Naive B cell (primary cell): ENCODE results near the gene CD209. TPM values are rescaled to one million over a fixed set of nuclear protein-coding genes. Genes with fewer than 3 reads are reported as not detected.
"Not testable (repeated sequence)": the region's sequence is repeated elsewhere in the genome, so short reads cannot be mapped to it uniquely, and the experiment has no call there.

Experiments used
- ATAC-seq, 2 donors: fragments of 150-1000 bp; cut with Tn5 transposase; 2 replicates each; pipeline ENCODE4 v1.10.0; 2021; ENCODE audit warnings: low read depth in 2 of 2, mild to moderate bottlenecking in 2 of 2, moderate library complexity in 2 of 2
- DNase-seq: peaks from one replicate; pipeline ENCODE4 v3.0.0; 2022
- H3K27ac Mint-ChIP-seq, 6 donors: one replicate each; pipeline ENCODE4 v1.8.0; 2020 to 2022; ENCODE audit warnings: mild to moderate bottlenecking in 6 of 6, mixed read lengths in 6 of 6, moderate library complexity in 5 of 6, inconsistent platforms in 2 of 6
- H3K27me3 Mint-ChIP-seq, 3 donors: one replicate each; pipeline ENCODE4 v1.8.0; 2021 to 2022; ENCODE audit warnings: mixed read lengths in 3 of 3, mild to moderate bottlenecking in 1 of 3
- H3K36me3 Mint-ChIP-seq, 2 donors: one replicate each; pipeline ENCODE4 v1.8.0; 2020 to 2022; ENCODE audit warnings: mixed read lengths in 2 of 2, inconsistent platforms in 1 of 2, mild to moderate bottlenecking in 1 of 2
- H3K4me1 Mint-ChIP-seq, 3 donors: one replicate each; pipeline ENCODE4 v1.8.0; 2020 to 2022; ENCODE audit warnings: mixed read lengths in 3 of 3, inconsistent platforms in 1 of 3, mild to moderate bottlenecking in 1 of 3, moderate library complexity in 1 of 3
- H3K4me3 Mint-ChIP-seq, 8 donors: one replicate each; pipeline ENCODE4 v1.8.0; 2020 to 2022; ENCODE audit warnings: mild to moderate bottlenecking in 8 of 8, mixed read lengths in 8 of 8, moderate library complexity in 8 of 8, inconsistent platforms in 2 of 8
- H3K9me3 Mint-ChIP-seq, 7 donors: one replicate each; pipeline ENCODE4 v1.8.0; 2020 to 2022; ENCODE audit warnings: mixed read lengths in 7 of 7, mild to moderate bottlenecking in 5 of 7, inconsistent platforms in 2 of 7, moderate library complexity in 1 of 7
- polyA plus RNA-seq, 6 donors: library from polyadenylated mRNA; unstranded; fragments of 300-500 nt; fragmentation: Illumina TruSeq; gene quantifications; one replicate each; pipeline ENCODE4 v1.2.3, GENCODE V29; 2021; ENCODE audit warnings: low read depth in 6 of 6

CD209 gene
- polyA plus RNA-seq = not detected

- no peak for ATAC-seq
- peaks cover 1 to 18% (median 8%) of the 10 kb centered on the region in 7 donors for H3K9me3 Mint-ChIP-seq
- peak within 1 kb of the TSS in 3 of 8 donors; percentile 6 to 47 (median 12) for H3K4me3 Mint-ChIP-seq
- H3K36me3 Mint-ChIP-seq = peaks cover 0 to 23% of the 10 kb centered on the region in 2 donors
- H3K4me1 Mint-ChIP-seq = peaks cover 65 to 74% (median 65%) of the 10 kb centered on the region in 3 donors
- no peak for DNase-seq
- peaks cover 8 to 14% (median 14%) of the 10 kb centered on the region in 3 donors for H3K27me3 Mint-ChIP-seq
- H3K27ac Mint-ChIP-seq = peak within 1 kb of the TSS; percentile 39 to 95 (median 79)
Measured at GRCh38 chr19:7746903-7747884, at the start of gene CD209. Gene CD209 (minus strand): TSS chr19:7747534. CDS start chr19:7747511, 23 bp downstream.

- DNase-seq (no peak), ATAC-seq (no peak)
- peaks cover 0 to 2% (median 0%) of the 10 kb centered on the region in 3 donors for H3K27me3 Mint-ChIP-seq
- H3K27ac Mint-ChIP-seq = peak overlapping the region in 1 of 6 donors; percentile 55
- H3K4me1 Mint-ChIP-seq = peaks cover 3 to 25% (median 19%) of the 10 kb centered on the region in 3 donors
- peak overlapping the region in 1 of 8 donors; percentile 42 for H3K4me3 Mint-ChIP-seq
- H3K9me3 Mint-ChIP-seq = peaks cover 0 to 3% (median 0%) of the 10 kb centered on the region in 7 donors
- H3K36me3 Mint-ChIP-seq = no peaks in the 10 kb centered on the region
Measured at GRCh38 chr19:7795555-7796161, 48.3 kb upstream of the CD209 start.

GRCh38 chr19:7793493-7793892 is 46.2 kb upstream of the CD209 start:
- H3K36me3 Mint-ChIP-seq = no peaks in the 10 kb centered on the region
- no peak for DNase-seq
- H3K9me3 Mint-ChIP-seq = peaks cover 0 to 4% (median 0%) of the 10 kb centered on the region in 7 donors
- H3K4me3 Mint-ChIP-seq = no peak overlapping the region
- no peak overlapping the region for H3K27ac Mint-ChIP-seq
- no peak for ATAC-seq
- peaks cover 0 to 14% (median 8%) of the 10 kb centered on the region in 3 donors for H3K27me3 Mint-ChIP-seq
- H3K4me1 Mint-ChIP-seq = peaks cover 10 to 17% (median 15%) of the 10 kb centered on the region in 3 donors

- not testable (repeated sequence) for H3K27ac Mint-ChIP-seq, H3K36me3 Mint-ChIP-seq, H3K4me3 Mint-ChIP-seq, H3K9me3 Mint-ChIP-seq, ATAC-seq, DNase-seq
- Mint-ChIP-seq H3K27me3 (peaks cover 0 to 22% (median 14%) of the 10 kb centered on the region in 3 donors), H3K4me1 (peaks cover 15 to 24% (median 15%) of the 10 kb centered on the region in 3 donors)
Measured at GRCh38 chr19:7792701-7793100, 45.4 kb upstream of the CD209 start.

GRCh38 chr19:7792281-7792680 is 44.9 kb upstream of the CD209 start:
- peak overlapping the region in 2 of 6 donors; percentile 6 to 41 for H3K27ac Mint-ChIP-seq
- no peak for DNase-seq
- peaks cover 0 to 4% (median 0%) of the 10 kb centered on the region in 7 donors for H3K9me3 Mint-ChIP-seq
- H3K36me3 Mint-ChIP-seq = no peaks in the 10 kb centered on the region
- no peak overlapping the region for H3K4me3 Mint-ChIP-seq
- H3K27me3 Mint-ChIP-seq = peaks cover 0 to 26% (median 18%) of the 10 kb centered on the region in 3 donors
- H3K4me1 Mint-ChIP-seq = peaks cover 17 to 28% (median 17%) of the 10 kb centered on the region in 3 donors
- no peak for ATAC-seq

- peaks cover 0 to 34% (median 22%) of the 10 kb centered on the region in 3 donors for H3K27me3 Mint-ChIP-seq
- no peak for DNase-seq
- no peaks in the 10 kb centered on the region for H3K36me3 Mint-ChIP-seq
- peaks cover 19 to 32% (median 21%) of the 10 kb centered on the region in 3 donors for H3K4me1 Mint-ChIP-seq
- H3K4me3 Mint-ChIP-seq = peak overlapping the region in 5 of 8 donors; percentile 16 to 81 (median 54)
- peaks cover 0 to 4% (median 1%) of the 10 kb centered on the region in 7 donors for H3K9me3 Mint-ChIP-seq
- peak overlapping the region in 2 of 6 donors; percentile 27 to 84 for H3K27ac Mint-ChIP-seq
- no peak for ATAC-seq
Measured at GRCh38 chr19:7790416-7790815, 43.1 kb upstream of the CD209 start.

- H3K9me3 Mint-ChIP-seq = peaks cover 0 to 10% (median 5%) of the 10 kb centered on the region in 7 donors
- H3K27ac Mint-ChIP-seq = peak overlapping the region in 3 of 6 donors; percentile 64 to 93 (median 80)
- ATAC-seq = peak; percentile 85 to 87
- peaks cover 0 to 42% (median 22%) of the 10 kb centered on the region in 3 donors for H3K27me3 Mint-ChIP-seq
- H3K4me3 Mint-ChIP-seq = peak overlapping the region; percentile 69 to 91 (median 84)
- DNase-seq = peak; percentile 55
- no peaks in the 10 kb centered on the region for H3K36me3 Mint-ChIP-seq
- peaks cover 19 to 32% (median 21%) of the 10 kb centered on the region in 3 donors for H3K4me1 Mint-ChIP-seq
Measured at GRCh38 chr19:7789447-7789846, 42.1 kb upstream of the CD209 start.

GRCh38 chr19:7788933-7789323 is 41.6 kb upstream of the CD209 start:
- peaks cover 1 to 47% (median 25%) of the 10 kb centered on the region in 3 donors for H3K27me3 Mint-ChIP-seq
- peak overlapping the region; percentile 48 to 91 (median 83) for H3K4me3 Mint-ChIP-seq
- peaks cover 19 to 32% (median 21%) of the 10 kb centered on the region in 3 donors for H3K4me1 Mint-ChIP-seq
- no peaks in the 10 kb centered on the region for H3K36me3 Mint-ChIP-seq
- peak; percentile 5 to 17 for ATAC-seq
- peaks cover 0 to 10% (median 5%) of the 10 kb centered on the region in 7 donors for H3K9me3 Mint-ChIP-seq
- DNase-seq = no peak
- no peak overlapping the region for H3K27ac Mint-ChIP-seq

- Mint-ChIP-seq H3K27ac (no peak overlapping the region), H3K4me1 (peaks cover 19 to 32% (median 26%) of the 10 kb centered on the region in 3 donors), H3K9me3 (peaks cover 0 to 10% (median 5%) of the 10 kb centered on the region in 7 donors), H3K27me3 (peaks cover 4 to 52% (median 30%) of the 10 kb centered on the region in 3 donors), H3K4me3 (peak overlapping the region in 7 of 8 donors; percentile 15 to 91 (median 71)), H3K36me3 (no peaks in the 10 kb centered on the region)
- DNase-seq (no peak), ATAC-seq (peak; percentile 17 to 24)
Measured at GRCh38 chr19:7788178-7788932, 41.0 kb upstream of the CD209 start.

GRCh38 chr19:7787602-7788177 is 40.4 kb upstream of the CD209 start:
- no peak for ATAC-seq
- Mint-ChIP-seq H3K27me3 (peaks cover 4 to 54% (median 33%) of the 10 kb centered on the region in 3 donors), H3K36me3 (no peaks in the 10 kb centered on the region), H3K4me3 (peak overlapping the region in 7 of 8 donors; percentile 15 to 85 (median 71)), H3K9me3 (peaks cover 0 to 10% (median 6%) of the 10 kb centered on the region in 7 donors), H3K4me1 (peaks cover 19 to 30% (median 26%) of the 10 kb centered on the region in 3 donors), H3K27ac (peak overlapping the region in 1 of 6 donors; percentile 70)
- no peak for DNase-seq

GRCh38 chr19:7787141-7787540 is 39.8 kb upstream of the CD209 start:
- Mint-ChIP-seq H3K27ac (peak overlapping the region in 2 of 6 donors; percentile 49 to 70), H3K9me3 (peaks cover 0 to 10% (median 6%) of the 10 kb centered on the region in 7 donors), H3K4me1 (peaks cover 19 to 25% (median 23%) of the 10 kb centered on the region in 3 donors), H3K4me3 (peak overlapping the region in 7 of 8 donors; percentile 14 to 85 (median 52)), H3K36me3 (no peaks in the 10 kb centered on the region), H3K27me3 (peaks cover 4 to 54% (median 34%) of the 10 kb centered on the region in 3 donors)
- DNase-seq = no peak
- ATAC-seq = no peak

GRCh38 chr19:7784856-7785255 is 37.5 kb upstream of the CD209 start:
- no peak for ATAC-seq
- peaks cover 22 to 24% (median 23%) of the 10 kb centered on the region in 3 donors for H3K4me1 Mint-ChIP-seq
- peaks cover 9 to 56% (median 42%) of the 10 kb centered on the region in 3 donors for H3K27me3 Mint-ChIP-seq
- H3K36me3 Mint-ChIP-seq = no peaks in the 10 kb centered on the region
- peaks cover 0 to 10% (median 6%) of the 10 kb centered on the region in 7 donors for H3K9me3 Mint-ChIP-seq
- H3K27ac Mint-ChIP-seq = no peak overlapping the region
- no peak for DNase-seq
- no peak overlapping the region for H3K4me3 Mint-ChIP-seq
